H1 (cell line): Measurements from ENCODE around the gene AVPI1. TPM values are rescaled to one million over a fixed set of nuclear protein-coding genes. Genes with fewer than 3 reads are reported as not detected.
A peak's percentile ranks its signal among the peaks of the same experiment; 100 is the strongest.

Experiments
- CHD1 ChIP-seq: IDR thresholded peaks from 2 replicates; pipeline ENCODE4 v1.6.1; 2012; ENCODE audit warnings: low read depth, low read length, improper control_type of control experiment
- CHD2 ChIP-seq: IDR thresholded peaks from 2 replicates; pipeline ENCODE4 v1.6.1; 2012; ENCODE audit warnings: low read length, improper control_type of control experiment
- EZH2 ChIP-seq: fragments of 200-600 bp; sonication (generic); IDR thresholded peaks from 2 replicates; pipeline ENCODE4 v1.7.1; 2012; ENCODE audit warnings: low read depth, mild to moderate bottlenecking, moderate library complexity, low read length, inconsistent platforms; ENCODE audit not compliant: severe bottlenecking
- FOSL1 ChIP-seq: IDR thresholded peaks from 2 replicates; pipeline ENCODE4 v1.6.1; 2011; ENCODE audit warnings: mild to moderate bottlenecking, low read depth, low read length, moderate library complexity; ENCODE audit not compliant: insufficient read depth
- GTF2F1 ChIP-seq: IDR thresholded peaks from 2 replicates; pipeline ENCODE4 v1.6.1; 2012; ENCODE audit warnings: low read depth, low read length, improper control_type of control experiment, borderline replicate concordance
- HDAC6 ChIP-seq: IDR thresholded peaks from one replicate; pipeline ENCODE4 v1.7.1; 2012; ENCODE audit warnings: low read depth, mild to moderate bottlenecking, inconsistent platforms, low read length, moderate library complexity
- JUND ChIP-seq: IDR thresholded peaks from 2 replicates; pipeline ENCODE4 v1.6.1; 2011; ENCODE audit warnings: mild to moderate bottlenecking, improper control_type of control experiment, low read length
- RNF2 ChIP-seq: fragments of 200-900, 300-1000 bp; sonication (generic); IDR thresholded peaks from 2 replicates; pipeline ENCODE4 v1.7.1; 2016; ENCODE audit warnings: borderline replicate concordance, low read depth, mild to moderate bottlenecking, antibody characterized with exemption, low read length; ENCODE audit not compliant: poor library complexity, severe bottlenecking; ENCODE audit errors: missing control alignments
- SAP30 ChIP-seq: fragments of 300-600 bp; sonication (generic); IDR thresholded peaks from 2 replicates; pipeline ENCODE4 v1.7.1; 2012; ENCODE audit warnings: low read length, moderate library complexity, mild to moderate bottlenecking, inconsistent platforms; ENCODE audit not compliant: insufficient read depth, insufficient replicate concordance
- SIN3A ChIP-seq, 2 experiments: IDR thresholded peaks in 1 of 2; conservative IDR thresholded peaks in 1 of 2; 2 replicates each; pipeline ENCODE4 v1.6.1; 2011 to 2012; ENCODE audit warnings: low read length in 2 of 2, improper control_type of control experiment in 1 of 2, low read depth in 1 of 2, mild to moderate bottlenecking in 1 of 2
- SIX5 ChIP-seq: IDR thresholded peaks from 2 replicates; pipeline ENCODE4 v1.6.1; 2011; ENCODE audit warnings: mild to moderate bottlenecking, low read depth, low read length
- SRF ChIP-seq: IDR thresholded peaks from 2 replicates; pipeline ENCODE4 v1.6.1; 2011; ENCODE audit warnings: mild to moderate bottlenecking, low read depth, low read length, moderate library complexity
- TBP ChIP-seq: IDR thresholded peaks from 2 replicates; pipeline ENCODE4 v1.6.1; 2011; ENCODE audit warnings: low read depth, low read length, improper control_type of control experiment
- TEAD4 ChIP-seq: IDR thresholded peaks from 2 replicates; pipeline ENCODE4 v1.6.1; 2012; ENCODE audit warnings: low read depth, low read length, inconsistent platforms, mixed read lengths
- polyA plus RNA-seq, 7 experiments: library from polyadenylated mRNA; depleted of rRNA in 3 of 7; stranded (reverse) in 5 of 7; unstranded in 2 of 7; fragments of >200 nt in 5 of 7; fragments of 200-250 nt in 2 of 7; gene quantifications; 1 replicate in 5 of 7; 2 replicates in 1 of 7; 4 replicates in 1 of 7; pipeline versions ENCODE4 v1.2.1 to v1.2.3, GENCODE V29; 2011 to 2013; ENCODE audit warnings: missing spikeins in 2 of 7, mixed read lengths in 2 of 7
- total RNA-seq: library from RNA; stranded (reverse); fragmentation: NEBNext Ultra II Directional; extraction: Animal tissue kit (Norgen Biotek cat#: 25700); gene quantifications from 2 replicates; pipeline ENCODE4 v1.2.1, GENCODE V29; 2021

Gene AVPI1
- total and polyA plus RNA-seq, 2 of the 8 experiments (the other 6 are each of a cell fraction or from before 2014, with no cell fraction given): 9.0 to 13.5 TPM

- TF ChIP-seq CHD1: no peak
- TF ChIP-seq TBP: no peak
- TF ChIP-seq SRF: no peak
- no peak for TF ChIP-seq FOSL1
- TF ChIP-seq RNF2: no peak
- no peak for TF ChIP-seq SAP30
- TF ChIP-seq CHD2: 0 out of 2 replicates have a peak, but pooled peaks have one; percentile 31
- TF ChIP-seq HDAC6: no peak
- TF ChIP-seq TEAD4: 0 out of 2 replicates have a peak, but pooled peaks have one; percentile 55
- no peak for TF ChIP-seq JUND
- TF ChIP-seq SIN3A (conservative IDR thresholded peaks at IDR 0.05 in 1 of 2, IDR thresholded peaks at IDR 0.05 in 1 of 2; ENCODE audit: low read depth in 1 of 2, low read length in 2 of 2): peak in 1 of 2 experiments; percentile 58; a peak in 1 of 4 replicates
- TF ChIP-seq EZH2: no peak
- TF ChIP-seq GTF2F1: no peak
- peak; percentile 75 for TF ChIP-seq SIX5
Measured at GRCh38 chr10:97726636-97727178, 39.7 kb upstream of the AVPI1 start (continued).
